Measurements from ENCODE around the gene KCNQ1OT1. TPM values are rescaled to one million over a fixed set of nuclear protein-coding genes. Genes with fewer than 3 reads are reported as not detected.

The KCNQ1OT1 gene
- total RNA-seq, 4 donors from 2014 or later, result 1.8 to 6.8 (median 3.9) TPM

- TF ChIP-seq, protein P1, sequence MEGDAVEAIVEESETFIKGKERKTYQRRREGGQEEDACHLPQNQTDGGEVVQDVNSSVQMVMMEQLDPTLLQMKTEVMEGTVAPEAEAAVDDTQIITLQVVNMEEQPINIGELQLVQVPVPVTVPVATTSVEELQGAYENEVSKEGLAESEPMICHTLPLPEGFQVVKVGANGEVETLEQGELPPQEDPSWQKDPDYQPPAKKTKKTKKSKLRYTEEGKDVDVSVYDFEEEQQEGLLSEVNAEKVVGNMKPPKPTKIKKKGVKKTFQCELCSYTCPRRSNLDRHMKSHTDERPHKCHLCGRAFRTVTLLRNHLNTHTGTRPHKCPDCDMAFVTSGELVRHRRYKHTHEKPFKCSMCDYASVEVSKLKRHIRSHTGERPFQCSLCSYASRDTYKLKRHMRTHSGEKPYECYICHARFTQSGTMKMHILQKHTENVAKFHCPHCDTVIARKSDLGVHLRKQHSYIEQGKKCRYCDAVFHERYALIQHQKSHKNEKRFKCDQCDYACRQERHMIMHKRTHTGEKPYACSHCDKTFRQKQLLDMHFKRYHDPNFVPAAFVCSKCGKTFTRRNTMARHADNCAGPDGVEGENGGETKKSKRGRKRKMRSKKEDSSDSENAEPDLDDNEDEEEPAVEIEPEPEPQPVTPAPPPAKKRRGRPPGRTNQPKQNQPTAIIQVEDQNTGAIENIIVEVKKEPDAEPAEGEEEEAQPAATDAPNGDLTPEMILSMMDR (IDR thresholded peaks at IDR 0.05; ENCODE audit: low read depth), result no peak
Measured at GRCh38 chr11:2612884-2613571, 86.8 kb downstream of the KCNQ1OT1 start.

DNA sequence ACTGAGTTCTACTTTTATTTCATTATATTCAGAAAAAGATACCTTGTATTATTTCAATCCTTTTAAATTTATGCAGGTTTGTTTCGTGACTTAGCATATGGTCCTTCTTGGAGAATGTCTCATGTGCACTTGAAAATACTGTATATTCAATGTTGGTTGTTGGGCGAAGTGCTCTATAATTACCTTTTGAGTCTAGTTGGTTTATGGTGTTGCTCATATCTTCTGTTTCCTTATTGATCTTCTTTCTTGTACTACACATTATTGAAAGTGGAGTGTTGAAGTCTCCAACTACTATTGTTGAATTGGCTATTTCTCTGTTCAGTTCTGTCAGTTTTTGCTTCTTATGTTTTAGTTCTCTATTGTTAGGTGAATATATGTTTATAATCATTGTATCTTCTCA lies 90.4 kb downstream of the KCNQ1OT1 start:
- TF ChIP-seq, protein P1 (IDR thresholded peaks at IDR 0.05; ENCODE audit: low read depth), result no peak

DNA sequence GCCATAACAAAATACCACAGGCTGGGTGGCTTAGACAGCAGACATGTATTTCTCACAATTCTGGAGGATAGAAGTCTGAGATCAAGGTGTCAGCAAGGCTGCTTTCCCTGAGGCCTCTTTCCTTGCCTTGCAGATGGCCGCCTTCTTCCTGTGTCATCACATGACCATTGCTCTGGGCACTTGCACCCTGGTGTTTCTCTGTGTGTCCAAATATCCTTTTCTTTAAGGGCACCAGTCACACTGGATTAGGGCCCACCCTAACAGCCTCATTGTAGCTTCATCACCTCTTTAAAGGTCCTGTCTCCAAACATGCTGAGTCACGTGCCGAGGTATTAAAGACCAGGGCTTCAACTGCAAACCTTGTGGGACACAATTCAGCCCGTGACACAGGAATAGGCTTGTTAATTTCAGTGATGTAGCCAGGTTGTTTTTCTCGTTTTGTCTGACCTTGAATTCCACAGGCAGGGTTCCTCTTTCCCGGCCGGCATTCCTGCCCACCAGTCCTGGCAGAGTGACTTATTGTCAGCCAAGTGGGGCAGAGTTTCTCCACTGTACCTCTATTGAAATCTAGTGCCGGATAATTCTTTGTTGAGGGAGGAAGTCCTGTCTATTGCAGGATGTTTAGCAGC lies 100.1 kb downstream of the KCNQ1OT1 start:
- TF ChIP-seq, protein P1 (IDR thresholded peaks at IDR 0.05; ENCODE audit: low read depth), result no peak

- TF ChIP-seq, protein P1 (IDR thresholded peaks at IDR 0.05; ENCODE audit: low read depth), result no peak
Measured at GRCh38 chr11:2595204-2595603, 104.6 kb downstream of the KCNQ1OT1 start.

DNA sequence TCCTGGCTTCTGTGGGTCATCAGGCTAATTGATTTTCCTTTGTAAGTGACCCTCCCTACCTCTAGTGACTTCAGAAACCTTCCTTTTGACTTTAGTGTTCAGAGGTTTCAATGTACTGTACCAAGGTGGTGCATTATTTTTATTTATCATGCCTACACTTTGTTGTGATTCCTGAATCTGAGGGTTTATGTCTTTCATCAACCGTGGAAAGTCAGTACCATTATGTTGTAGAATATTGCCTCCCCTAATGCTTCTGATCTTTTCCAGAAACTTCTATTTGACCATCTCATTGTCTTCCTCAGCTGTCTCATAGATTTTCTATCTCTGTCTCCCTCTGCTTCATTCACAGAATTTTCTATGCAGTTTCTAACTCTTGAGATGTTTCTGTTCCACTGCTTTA lies 105.5 kb downstream of the KCNQ1OT1 start:
- TF ChIP-seq, protein P1 (IDR thresholded peaks at IDR 0.05; ENCODE audit: low read depth), result no peak

DNA sequence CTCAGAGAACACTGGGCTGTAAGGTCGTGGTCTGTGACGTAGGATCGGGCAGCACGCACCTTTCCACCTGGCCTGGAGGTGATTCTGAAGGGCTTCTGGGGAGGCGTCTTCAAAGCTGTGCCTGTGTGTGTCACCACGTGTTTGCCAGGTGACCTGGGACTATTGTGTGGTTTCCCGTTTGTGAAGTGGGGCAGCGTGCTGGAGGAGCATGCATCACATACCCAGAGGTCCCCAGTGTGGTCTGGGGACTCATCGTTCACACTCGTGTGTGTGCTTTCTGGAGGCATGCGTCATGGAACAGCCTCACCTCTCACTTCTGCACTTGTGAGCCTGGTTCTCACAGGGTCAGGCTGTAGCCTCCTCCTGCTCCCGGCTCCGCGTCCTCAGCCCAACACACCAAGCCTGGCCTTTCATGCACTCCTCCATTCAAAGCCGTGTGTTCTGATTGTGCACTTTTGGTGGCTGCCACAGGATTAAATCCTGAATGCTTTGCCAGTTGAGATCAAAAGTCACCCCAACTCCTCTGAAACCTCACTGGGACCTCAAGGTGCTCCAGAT lies 106.3 kb downstream of the KCNQ1OT1 start:
- TF ChIP-seq, protein P1 (IDR thresholded peaks at IDR 0.05; ENCODE audit: low read depth), result no peak
